Psoas muscle (tissue), 8 donors: ENCODE measurements around the gene IQCM. TPM values are rescaled to one million over a fixed set of nuclear protein-coding genes. Genes with fewer than 3 reads are reported as not detected.

ENCODE experiments used
- ATAC-seq, 4 donors: fragments of 200-7000 bp; cut with Tn5 transposase; one replicate each; pipeline ENCODE4 v1.9.1; 2020; ENCODE audit warnings: moderate library complexity in 3 of 4, mild to moderate bottlenecking in 2 of 4
- DNase-seq, 2 donors: peaks; one replicate each; pipeline ENCODE4 v3.0.0-alpha.2; 2020
- H3K27ac ChIP-seq: fragments of 200-600 bp; one replicate; pipeline ENCODE4 v1.8.0; 2022
- H3K27me3 ChIP-seq, 3 donors: fragments of 200-600 bp in 1 of 3; one replicate each; pipeline versions ENCODE4 v1.6.1 to v1.8.0; 2013 to 2022; ENCODE audit warnings: low read length in 2 of 3, mild to moderate bottlenecking in 2 of 3, moderate library complexity in 1 of 3; ENCODE audit not compliant: insufficient read depth in 3 of 3
- H3K36me3 ChIP-seq, 2 donors: fragments of 200-600 bp in 1 of 2; one replicate each; pipeline versions ENCODE4 v1.6.1 to v1.8.0; 2013 to 2022; ENCODE audit warnings: low read depth in 1 of 2, mild to moderate bottlenecking in 1 of 2, moderate library complexity in 1 of 2; ENCODE audit not compliant: insufficient read depth in 1 of 2
- H3K4me1 ChIP-seq: fragments of 200-600 bp; one replicate; pipeline ENCODE4 v1.8.0; 2022
- H3K4me3 ChIP-seq: fragments of 200-600 bp; one replicate; pipeline ENCODE4 v1.8.0; 2022; ENCODE audit warnings: mild to moderate bottlenecking
- H3K9me3 ChIP-seq: fragments of 200-600 bp; one replicate; pipeline ENCODE4 v1.8.0; 2022
- WGBS, 3 donors: extraction: QIAGEN DNeasy Blood & Tissue Kit; methylation state at CpG; one replicate each; pipeline versions ENCODE4 v1.1.6 to v1.1.7; 2013; 5-methylcytosine and 5-hydroxymethylcytosine counted together
- intact Hi-C, 2 donors: fragments of 100-400 bp; cut with DNase I; formaldehyde crosslinking; loops; one replicate each; pipeline versions ENCODE4 v1.11.0 to v1.14.2; 2022
- polyA plus RNA-seq, 3 donors: library from polyadenylated mRNA; stranded (reverse); fragments of 200-250 nt; gene quantifications; one replicate each; pipeline ENCODE4 v1.2.3, GENCODE V29; 2013
- total RNA-seq, 4 donors: library from RNA; stranded (reverse); fragmentation: NEBNext Ultra II Directional in 2 of 4; extraction: Animal tissue kit (Norgen Biotek cat#: 25700) in 2 of 4; gene quantifications; one replicate each; pipeline versions ENCODE4 v1.2.1 to v1.2.4, GENCODE V29; 2021 to 2023
- TF ChIP-seq, protein P1 (sequence below): fragments of 200-600 bp; IDR thresholded peaks from one replicate; pipeline ENCODE4 v1.8.0; 2022; ENCODE audit warnings: antibody characterized with exemption
- donor health status: healthy with polysubstance abuse.
- donor health status: DM: no; HTN: no; CAD: no; lungs with moderate emphysema.
- donor health status: Bipolar disorder and iron deficiency.
- donor health status: healthy.
- donor health status: DM: yes; HTN: yes; CAD: no.
- donor health status: DM: no; HTN: no; CAD: no.
- donor health status: DM: no; HTN: no; CAD: no.
- donor health status: DM: yes; HTN: yes; CAD: no.

IQCM gene
- total and polyA plus RNA-seq, 7 donors, result 1.1 TPM; not detected in 6

DNA sequence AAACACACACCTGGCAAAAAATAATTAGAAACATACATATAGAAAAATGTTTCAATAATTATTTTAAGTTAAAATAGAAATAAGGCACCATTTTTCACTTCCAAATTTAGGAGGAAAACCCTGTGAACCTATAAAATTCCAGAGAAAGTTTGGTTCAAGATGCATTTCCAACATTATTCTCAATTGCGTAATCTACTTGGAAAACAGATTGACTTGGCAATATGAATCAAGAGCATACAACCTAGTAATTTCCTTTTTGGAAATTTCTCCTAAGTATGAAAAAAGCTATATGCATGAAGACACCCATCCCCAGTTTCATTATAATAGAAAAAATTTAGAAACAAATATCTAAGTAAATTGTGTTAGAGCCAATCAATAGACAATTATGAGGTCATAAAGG is 242.9 kb downstream of the IQCM start:
- ATAC-seq (no peak), DNase-seq (no peak)
- H3K4me1 ChIP-seq, result no peaks in the 10 kb centered on the region
- H3K27ac ChIP-seq, result no peak overlapping the region
- H3K36me3 ChIP-seq, result no peaks in the 10 kb centered on the region
- H3K27me3 ChIP-seq, result no peaks in the 10 kb centered on the region
- TF ChIP-seq, protein P1, sequence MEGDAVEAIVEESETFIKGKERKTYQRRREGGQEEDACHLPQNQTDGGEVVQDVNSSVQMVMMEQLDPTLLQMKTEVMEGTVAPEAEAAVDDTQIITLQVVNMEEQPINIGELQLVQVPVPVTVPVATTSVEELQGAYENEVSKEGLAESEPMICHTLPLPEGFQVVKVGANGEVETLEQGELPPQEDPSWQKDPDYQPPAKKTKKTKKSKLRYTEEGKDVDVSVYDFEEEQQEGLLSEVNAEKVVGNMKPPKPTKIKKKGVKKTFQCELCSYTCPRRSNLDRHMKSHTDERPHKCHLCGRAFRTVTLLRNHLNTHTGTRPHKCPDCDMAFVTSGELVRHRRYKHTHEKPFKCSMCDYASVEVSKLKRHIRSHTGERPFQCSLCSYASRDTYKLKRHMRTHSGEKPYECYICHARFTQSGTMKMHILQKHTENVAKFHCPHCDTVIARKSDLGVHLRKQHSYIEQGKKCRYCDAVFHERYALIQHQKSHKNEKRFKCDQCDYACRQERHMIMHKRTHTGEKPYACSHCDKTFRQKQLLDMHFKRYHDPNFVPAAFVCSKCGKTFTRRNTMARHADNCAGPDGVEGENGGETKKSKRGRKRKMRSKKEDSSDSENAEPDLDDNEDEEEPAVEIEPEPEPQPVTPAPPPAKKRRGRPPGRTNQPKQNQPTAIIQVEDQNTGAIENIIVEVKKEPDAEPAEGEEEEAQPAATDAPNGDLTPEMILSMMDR, result no peak
- 93 to 98% (median 95%) methylated on average over 1 of the region's 1 CpG for WGBS, 3 donors
- intact Hi-C loops, result no loop called here
- H3K4me3 ChIP-seq, result no peak overlapping the region
- H3K9me3 ChIP-seq, result no peaks in the 10 kb centered on the region

DNA sequence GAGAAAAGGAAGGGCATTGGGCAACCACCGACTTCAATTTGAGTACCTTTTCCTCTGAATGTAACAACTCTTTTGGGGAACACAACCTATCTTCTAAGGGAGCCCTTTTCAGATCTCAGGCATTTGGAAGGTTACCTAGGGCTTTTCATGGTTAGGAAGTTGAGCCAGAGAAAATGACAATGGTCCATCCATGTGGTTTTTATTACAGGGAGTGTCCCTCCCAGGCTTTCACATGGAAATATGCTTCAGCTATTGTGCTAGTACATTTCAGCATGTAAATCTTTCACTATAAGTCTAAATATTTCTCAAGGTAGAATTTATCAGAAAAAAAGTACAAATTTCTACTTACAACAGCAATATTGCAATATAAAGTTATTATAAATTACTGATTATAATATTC is 259.8 kb downstream of the IQCM start:
- DNase-seq (no peak), ATAC-seq (no peak)
- no peaks in the 10 kb centered on the region for H3K36me3 ChIP-seq
- intact Hi-C loops, result no loop called here
- no peak overlapping the region for H3K27ac ChIP-seq
- no peaks in the 10 kb centered on the region for H3K27me3 ChIP-seq
- TF ChIP-seq, protein P1, result no peak
- H3K4me1 ChIP-seq, result no peaks in the 10 kb centered on the region
- H3K9me3 ChIP-seq, result no peaks in the 10 kb centered on the region
- no peak overlapping the region for H3K4me3 ChIP-seq
- WGBS, 3 donors, result 63 to 76% (median 73%) methylated on average over 1 of the region's 1 CpG

DNA sequence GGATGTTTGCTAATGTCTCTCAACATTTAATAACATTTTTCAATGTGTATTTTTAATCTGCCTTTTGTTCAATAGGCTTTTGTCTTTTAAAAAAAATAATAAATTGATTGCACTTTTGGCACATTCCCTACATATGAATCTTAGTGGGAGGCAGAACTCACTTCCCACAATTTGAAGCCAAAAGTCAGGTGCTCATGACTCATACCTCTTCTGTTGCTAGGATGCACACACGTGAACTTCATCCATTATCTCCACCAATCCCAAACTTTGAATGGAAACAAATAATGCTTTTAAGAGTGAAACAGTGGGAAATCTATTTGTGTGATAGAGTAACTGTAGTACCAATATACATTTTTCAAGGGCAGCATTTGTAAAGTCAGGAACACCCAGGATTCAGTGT is 260.5 kb downstream of the IQCM start:
- Histone ChIP-seq H3K36me3 (no peaks in the 10 kb centered on the region), H3K27me3 (no peaks in the 10 kb centered on the region), H3K4me1 (no peaks in the 10 kb centered on the region), H3K4me3 (no peak overlapping the region), H3K27ac (no peak overlapping the region), H3K9me3 (no peaks in the 10 kb centered on the region)
- no peak for ATAC-seq
- no peak for DNase-seq
- 33 to 68% (median 45%) methylated on average over 1 of the region's 1 CpG for WGBS, 3 donors
- intact Hi-C loops, result no loop called here
- TF ChIP-seq, protein P1, result no peak

DNA sequence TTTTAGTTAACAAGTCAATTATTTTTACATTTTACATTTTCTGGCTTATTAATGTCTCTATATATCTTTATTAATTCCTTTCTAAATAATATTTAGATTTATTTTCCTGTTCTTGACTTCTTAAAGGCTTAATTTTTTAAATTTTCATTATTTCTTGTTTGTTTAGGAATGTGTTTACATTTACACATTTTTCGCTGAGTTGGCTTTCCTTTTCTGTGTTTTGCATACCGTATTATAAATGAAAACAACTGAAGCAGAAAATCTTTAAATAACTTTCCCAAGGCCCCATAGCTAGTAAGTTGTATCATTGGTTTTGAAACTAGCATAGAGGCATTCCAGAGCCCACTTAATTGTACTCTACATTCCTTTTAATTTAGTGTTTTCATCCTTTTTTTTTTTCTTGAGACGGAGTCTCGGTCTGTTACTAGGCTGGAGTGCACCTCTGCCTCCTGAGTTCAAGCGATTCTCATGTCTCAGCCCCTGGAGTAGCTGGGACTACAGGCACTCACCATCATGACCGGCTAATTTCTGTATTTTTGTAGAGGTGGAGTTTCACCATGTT is 261.6 kb downstream of the IQCM start:
- no peak for DNase-seq
- ATAC-seq, result no peak
- TF ChIP-seq, protein P1, result no peak
- Histone ChIP-seq H3K27me3 (no peaks in the 10 kb centered on the region), H3K9me3 (no peaks in the 10 kb centered on the region), H3K36me3 (no peaks in the 10 kb centered on the region), H3K4me1 (no peaks in the 10 kb centered on the region), H3K4me3 (no peak overlapping the region), H3K27ac (no peak overlapping the region)
- WGBS, 3 donors, result 83 to 89% (median 88%) methylated on average over 6 of the region's 6 CpGs
- intact Hi-C loops, result no loop called here

- no peak overlapping the region for H3K27ac ChIP-seq
- no peak overlapping the region for H3K4me3 ChIP-seq
- no peaks in the 10 kb centered on the region for H3K4me1 ChIP-seq
- ATAC-seq (no peak), DNase-seq (no peak)
- H3K27me3 ChIP-seq, result no peaks in the 10 kb centered on the region
- no peaks in the 10 kb centered on the region for H3K36me3 ChIP-seq
- TF ChIP-seq, protein P1, result no peak
- intact Hi-C loops, result no loop called here
- no peaks in the 10 kb centered on the region for H3K9me3 ChIP-seq
Observed at GRCh38 chr4:149552601-149553000, 263.0 kb downstream of the IQCM start.
